Lung microvascular endothelial cell (primary cell): ENCODE measurements around the gene WDR11. TPM values are rescaled to one million over a fixed set of nuclear protein-coding genes. Genes with fewer than 3 reads are reported as not detected.
"Not testable (repeated sequence)": the region's sequence is repeated elsewhere in the genome, so short reads cannot be mapped to it uniquely, and the experiment has no call there.

Experiments
- DNase-seq, 2 donors: peaks; one replicate each; pipeline versions ENCODE4 v3.0.0 to v3.0.0-alpha.2; 2010; ENCODE audit warnings: low read depth in 2 of 2
- total RNA-seq: library from RNA; depleted of rRNA; stranded (reverse); fragments of >200 nt; gene quantifications from 2 replicates; pipeline ENCODE4 v1.2.1, GENCODE V29; 2014

Gene WDR11
- total RNA-seq, 1 donor from 2014 or later, result 80.6 TPM

GRCh38 chr10:120838941-120839340 is 12.2 kb upstream of the WDR11 start:
- DNase-seq, result no peak

- peak in 1 of 2 donors; percentile 3 for DNase-seq
Observed at GRCh38 chr10:120841522-120842189, 9.5 kb upstream of the WDR11 start.

- no peak for DNase-seq
Observed at GRCh38 chr10:120854388-120854787, 3.2 kb downstream of the WDR11 start.

GRCh38 chr10:120861178-120861855 is 10.2 kb downstream of the WDR11 start:
- no peak for DNase-seq

GRCh38 chr10:120873741-120874140 is 22.6 kb downstream of the WDR11 start:
- DNase-seq, result no peak

GRCh38 chr10:120883071-120883470 is 31.9 kb downstream of the WDR11 start:
- DNase-seq, result no peak

GRCh38 chr10:120887482-120887881 is 36.3 kb downstream of the WDR11 start:
- no peak for DNase-seq

GRCh38 chr10:120891365-120891764 is 40.2 kb downstream of the WDR11 start:
- no peak for DNase-seq

GRCh38 chr10:120894556-120894955 is 43.4 kb downstream of the WDR11 start:
- no peak for DNase-seq

GRCh38 chr10:120897343-120897742 is 46.2 kb downstream of the WDR11 start:
- peak in 1 of 2 donors; percentile 11 for DNase-seq

- no peak for DNase-seq
Observed at GRCh38 chr10:120905268-120905667, 54.1 kb downstream of the WDR11 start.

GRCh38 chr10:120917521-120918250 is 66.5 kb downstream of the WDR11 start:
- no peak for DNase-seq

GRCh38 chr10:120923886-120924285 is 72.7 kb downstream of the WDR11 start:
- not testable (repeated sequence) for DNase-seq

GRCh38 chr10:120926611-120927010 is 75.4 kb downstream of the WDR11 start:
- DNase-seq, result no peak

GRCh38 chr10:120927352-120927751 is 76.2 kb downstream of the WDR11 start:
- DNase-seq, result no peak

GRCh38 chr10:120929166-120929565 is 78.0 kb downstream of the WDR11 start:
- DNase-seq, result no peak

- DNase-seq, result no peak
Observed at GRCh38 chr10:120931423-120931822, 80.3 kb downstream of the WDR11 start.

GRCh38 chr10:120931999-120932398 is 80.8 kb downstream of the WDR11 start:
- no peak for DNase-seq

GRCh38 chr10:120938822-120939221 is 87.7 kb downstream of the WDR11 start:
- no peak for DNase-seq

- no peak for DNase-seq
Observed at GRCh38 chr10:120940299-120940900, 89.2 kb downstream of the WDR11 start.

GRCh38 chr10:120941501-120941900 is 90.3 kb downstream of the WDR11 start:
- no peak for DNase-seq

GRCh38 chr10:120942806-120943413 is 91.7 kb downstream of the WDR11 start:
- peak; percentile 78 to 80 for DNase-seq
